ENCODE data around the gene PRMT2.

DNA sequence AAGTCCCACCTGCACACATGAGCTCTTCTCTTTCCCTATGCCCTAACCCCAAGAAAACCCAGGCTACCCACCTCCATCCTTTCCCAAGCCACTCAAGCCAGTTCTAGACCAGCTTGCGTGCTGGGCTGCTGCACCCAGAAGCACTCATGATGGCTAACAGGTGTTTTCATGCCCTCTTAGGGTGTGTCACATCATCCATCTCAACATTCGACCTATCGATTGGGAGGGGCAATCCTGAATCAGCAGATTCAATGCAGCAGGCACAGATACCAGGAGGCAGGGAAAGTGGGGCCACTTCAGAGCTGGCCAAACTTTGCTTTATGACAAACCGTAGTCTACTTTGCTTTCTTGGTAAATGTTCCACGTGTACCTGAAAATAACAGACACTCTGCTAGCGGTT lies 6.6 kb upstream of the PRMT2 start:
- TF ChIP-seq, protein P1, sequence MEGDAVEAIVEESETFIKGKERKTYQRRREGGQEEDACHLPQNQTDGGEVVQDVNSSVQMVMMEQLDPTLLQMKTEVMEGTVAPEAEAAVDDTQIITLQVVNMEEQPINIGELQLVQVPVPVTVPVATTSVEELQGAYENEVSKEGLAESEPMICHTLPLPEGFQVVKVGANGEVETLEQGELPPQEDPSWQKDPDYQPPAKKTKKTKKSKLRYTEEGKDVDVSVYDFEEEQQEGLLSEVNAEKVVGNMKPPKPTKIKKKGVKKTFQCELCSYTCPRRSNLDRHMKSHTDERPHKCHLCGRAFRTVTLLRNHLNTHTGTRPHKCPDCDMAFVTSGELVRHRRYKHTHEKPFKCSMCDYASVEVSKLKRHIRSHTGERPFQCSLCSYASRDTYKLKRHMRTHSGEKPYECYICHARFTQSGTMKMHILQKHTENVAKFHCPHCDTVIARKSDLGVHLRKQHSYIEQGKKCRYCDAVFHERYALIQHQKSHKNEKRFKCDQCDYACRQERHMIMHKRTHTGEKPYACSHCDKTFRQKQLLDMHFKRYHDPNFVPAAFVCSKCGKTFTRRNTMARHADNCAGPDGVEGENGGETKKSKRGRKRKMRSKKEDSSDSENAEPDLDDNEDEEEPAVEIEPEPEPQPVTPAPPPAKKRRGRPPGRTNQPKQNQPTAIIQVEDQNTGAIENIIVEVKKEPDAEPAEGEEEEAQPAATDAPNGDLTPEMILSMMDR (IDR thresholded peaks at IDR 0.05 in 4 of 5, conservative IDR thresholded peaks at IDR 0.05 in 1 of 5) = no peak
- no peak for TF ChIP-seq POLR2A (IDR thresholded peaks at IDR 0.05)
